GM12878 (cell line): ENCODE results near the gene ZFAND2A. TPM values are rescaled to one million over a fixed set of nuclear protein-coding genes. Genes with fewer than 3 reads are reported as not detected.
A peak's percentile ranks its signal among the peaks of the same experiment; 100 is the strongest.

Experiments used
- ATAC-seq: fragments of 200-7000 bp; cut with Tn5 transposase; 3 replicates; pipeline ENCODE4 v1.9.1; 2020; ENCODE audit warnings: mild to moderate bottlenecking, moderate library complexity
- BruUV-seq: library from RNA; stranded (reverse); fragments of 400-500 nt; replicated peaks from 2 replicates; lab custom pipeline; 2021; lab: Mats Ljungman, UMichigan
- CTCF ChIA-PET: fragments of 300-600 bp; sonication (Branson Sonifier 250); formaldehyde crosslinking; extraction: SDS; loops from one replicate; lab custom pipeline; 2021; ENCODE audit warnings: inconsistent platforms; lab: Yijun Ruan, JAX
- POLR2A ChIA-PET: fragments of 350-600 bp; formaldehyde crosslinking; extraction: SDS; loops from one replicate; lab custom pipeline; 2021; ENCODE audit warnings: inconsistent platforms; lab: Charles Lee
- RAD21 ChIA-PET: fragments of 300-600 bp; sonication (Branson Sonifier 250); formaldehyde crosslinking; loops from one replicate; lab custom pipeline; 2023; ENCODE audit warnings: antibody characterized with exemption; ENCODE audit not compliant: unreplicated experiment; lab: Charles Lee
- SMC1A ChIA-PET: fragments of 300-600 bp; sonication (Branson Sonifier 250); formaldehyde crosslinking; loops from one replicate; lab custom pipeline; 2023; ENCODE audit not compliant: unreplicated experiment, uncharacterized antibody; lab: Charles Lee
- DNase-seq: peaks from one replicate; pipeline ENCODE4 v3.0.0-alpha.2; 2011; ENCODE audit warnings: low read depth, low spot score
- FAIRE-seq: peaks from 3 replicates; lab custom pipeline; 2011; peaks lifted over from hg19 to GRCh38; lab: Jason Lieb, UNC
- H2AFZ ChIP-seq: 2 replicates; pipeline ENCODE4 v1.6.0; 2011; ENCODE audit warnings: low read depth, low read length, control low read depth; ENCODE audit not compliant: control insufficient read depth
- H3K27ac ChIP-seq: 2 replicates; pipeline ENCODE4 v1.5.1; 2011; ENCODE audit warnings: control low read depth; ENCODE audit not compliant: control insufficient read depth, insufficient read depth
- H3K27me3 ChIP-seq, 2 experiments: replicated peaks in 1 of 2; 2 replicates each; pipeline versions ENCODE4 v1.6.0 to v1.6.1; 2011; ENCODE audit warnings: low read length in 1 of 2; ENCODE audit not compliant: control insufficient read depth in 2 of 2, insufficient read depth in 2 of 2
- H3K36me3 ChIP-seq, 2 experiments: 2 replicates each; pipeline ENCODE4 v1.5.1; 2011; ENCODE audit warnings: low read length in 1 of 2; ENCODE audit not compliant: control insufficient read depth in 2 of 2, insufficient read depth in 2 of 2
- H3K4me1 ChIP-seq: 2 replicates; pipeline ENCODE4 v1.6.1; 2011; ENCODE audit warnings: mild to moderate bottlenecking, low read length, moderate library complexity, mixed read lengths; ENCODE audit not compliant: control insufficient read depth, insufficient read depth
- H3K4me2 ChIP-seq: 2 replicates; pipeline ENCODE4 v1.6.0; 2011; ENCODE audit warnings: control low read depth; ENCODE audit not compliant: control insufficient read depth, insufficient read depth
- H3K4me3 ChIP-seq: fragments of 200-600 bp; sonication (generic); 2 replicates; pipeline ENCODE4 v1.5.1; 2016
- H3K79me2 ChIP-seq: 2 replicates; pipeline ENCODE4 v1.6.0; 2011; ENCODE audit warnings: low read length; ENCODE audit not compliant: control insufficient read depth, insufficient read depth
- H3K9ac ChIP-seq: 2 replicates; pipeline ENCODE4 v1.8.0; 2011; ENCODE audit warnings: low read length, control low read depth, mixed read lengths; ENCODE audit not compliant: control insufficient read depth, insufficient read depth
- H3K9me3 ChIP-seq: replicated peaks from 3 replicates; pipeline ENCODE4 v1.5.1; 2011; ENCODE audit warnings: mild to moderate bottlenecking, low read length; ENCODE audit not compliant: control insufficient read depth, insufficient read depth
- H4K20me1 ChIP-seq: 2 replicates; pipeline ENCODE4 v1.6.0; 2011; ENCODE audit not compliant: control insufficient read depth, insufficient read depth
- CEBPZ ChIP-seq: fragments of 150-350 bp; IDR thresholded peaks from 2 replicates; pipeline ENCODE4 v1.6.1; 2016; ENCODE audit warnings: low read depth, low read length
- EED ChIP-seq: sonication (generic); IDR thresholded peaks from 2 replicates; pipeline ENCODE4 v1.6.1; 2016; ENCODE audit warnings: antibody characterized with exemption, low read depth
- EGR1 ChIP-seq, 2 experiments: IDR thresholded peaks; 1 replicate in 1 of 2; 2 replicates in 1 of 2; pipeline ENCODE4 v1.6.1; 2011 to 2012; ENCODE audit warnings: low read depth in 2 of 2, low read length in 2 of 2, borderline replicate concordance in 1 of 2, mild to moderate bottlenecking in 1 of 2, moderate library complexity in 1 of 2
- IKZF1 ChIP-seq: fragments of 450-650 bp; conservative IDR thresholded peaks from 2 replicates; pipeline ENCODE4 v1.6.1; 2017; ENCODE audit warnings: antibody characterized with exemption, mild to moderate bottlenecking
- IKZF2 ChIP-seq, 2 experiments: fragments of 450-650 bp; IDR thresholded peaks; 2 replicates each; pipeline ENCODE4 v1.6.1; 2017; ENCODE audit warnings: mild to moderate bottlenecking in 2 of 2, moderate library complexity in 2 of 2
- NFIC ChIP-seq: IDR thresholded peaks from 2 replicates; pipeline ENCODE4 v1.6.1; 2012; ENCODE audit warnings: low read depth, mild to moderate bottlenecking, inconsistent platforms, low read length, moderate library complexity
- SIN3A ChIP-seq: IDR thresholded peaks from 2 replicates; pipeline ENCODE4 v1.6.1; 2012; ENCODE audit warnings: low read depth, low read length, improper control_type of control experiment
- WGBS: methylation state at CpG from one replicate; pipeline ENCODE4 v1.1.6; 2016; ENCODE audit warnings: low lambda C conversion rate; ENCODE audit not compliant: insufficient replicate concordance, insufficient coverage; ENCODE audit errors: missing lambda C conversion rate; 5-methylcytosine and 5-hydroxymethylcytosine counted together
- in situ Hi-C: fragments of 300-500 bp; cut with MboI; formaldehyde crosslinking; loops from 9 replicates; pipeline ENCODE4 v1.14.3; 2018; ENCODE audit warnings: mixed read lengths
- intact Hi-C: fragments of 100-400 bp; cut with micrococcal nuclease; formaldehyde crosslinking; loops from one replicate; pipeline ENCODE4 v1.14.2; 2022; ENCODE audit not compliant: unreplicated experiment
- polyA plus RNA-seq, 11 experiments: library from polyadenylated mRNA; depleted of rRNA in 4 of 11; unstranded in 6 of 11; stranded (reverse) in 5 of 11; fragments of >200 nt; fragmentation: Nextera tagmentation in 4 of 11; fragmentation: Illumina TruSeq in 1 of 11; extraction: Ambion mirVana in 4 of 11; extraction: Trizol in 1 of 11; gene quantifications; 1 replicate in 1 of 11; 2 replicates in 10 of 11; pipeline versions ENCODE4 v1.2.1 to v1.2.3, GENCODE V29; 2011 to 2016; ENCODE audit warnings: inconsistent platforms in 2 of 11, missing spikeins in 2 of 11, low read depth in 1 of 11
- total RNA-seq, 4 experiments: library from RNA; depleted of rRNA in 3 of 4; stranded (reverse); fragments of >200 nt in 3 of 4; fragmentation: Illumina TruSeq in 1 of 4; extraction: Trizol in 1 of 4; gene quantifications; 2 replicates each; pipeline versions ENCODE4 v1.2.1 to v1.2.3, GENCODE V29; 2013 to 2021

Gene ZFAND2A
- total and polyA plus RNA-seq, 10 of the 15 experiments (the other 5 are each of a cell fraction or from before 2014, with no cell fraction given), result 14.8 to 39.9 (median 20.8) TPM

GRCh38 chr7:1137517-1138167 lies 22.4 kb downstream of the ZFAND2A start (continued):
- TF ChIP-seq CEBPZ, result no peak
- no peak for TF ChIP-seq EGR1 (IDR thresholded peaks at IDR 0.05; ENCODE audit: borderline replicate concordance in 1 of 2, low read depth in 2 of 2, low read length in 2 of 2)
- TF ChIP-seq SIN3A, result no peak
- TF ChIP-seq, all 136 proteins: peak for 8

- Histone ChIP-seq H3K4me1 (no peaks in the 10 kb centered on the region; the same call in 1 of the 2 replicates), H3K9ac (peak overlapping the region; percentile 38), H3K36me3 (no peaks in the 10 kb centered on the region), H3K27me3 (no peaks in the 10 kb centered on the region), H2AFZ (peak overlapping the region; percentile 64), H3K9me3 (no peaks in the 10 kb centered on the region; the same call in 2 of the 3 replicates), H3K4me3 (peak overlapping the region; percentile 83), H3K79me2 (peaks cover 12% of the 10 kb centered on the region), H3K4me2 (peak overlapping the region; percentile 96), H4K20me1 (no peaks in the 10 kb centered on the region), H3K27ac (peak overlapping the region; percentile 27; the same call in 1 of the 2 replicates)
- ChIA-PET RAD21 (interaction anchor here (0.7 to 1.9 kb wide), 7 partner anchors 14 to 143 kb away, joined by 3 to 9 read pairs (median 4); partner anchors contain the start of gene GPER1), SMC1A (interaction anchor here (0.8 to 4.2 kb wide), 9 partner anchors 19 to 111 kb away, joined by 3 to 29 read pairs (median 4); partner anchors contain the start of gene GPER1), POLR2A (interaction anchor here (0.5 to 4.2 kb wide), 6 partner anchors 15 to 50 kb away, joined by 3 to 36 read pairs (median 8); partner anchors contain the start of genes GPER1 and ZFAND2A), CTCF (interaction anchor here (0.6 to 4.5 kb wide), 7 partner anchors 33 to 143 kb away, joined by 3 to 30 read pairs (median 21); partner anchors contain the start of gene GPER1)
- DNase-seq (no peak), FAIRE-seq (peak; percentile 68), ATAC-seq (no peak)
- BruUV-seq, result TSS peak; percentile 85
- WGBS, result 0% methylated on average over 9 of the region's 9 CpGs
- 0 out of 4 replicates have a peak, but pooled peaks of 1 of the 2 experiments have one; percentile 16 for TF ChIP-seq IKZF2 (IDR thresholded peaks at IDR 0.05)
- TF ChIP-seq EED, result peak; percentile 35; the same call in 1 of the 2 replicates
- TF ChIP-seq IKZF1, result peak; percentile 32; the same call in 1 of the 2 replicates
- no peak for TF ChIP-seq NFIC
- in situ Hi-C loops, result no loop called here
- intact Hi-C loops, result loop anchor here (5.0 kb wide), 1 partner anchor 50 kb away; the partner anchor contains the start of gene GPER1
These were observed 23.0 kb downstream of the ZFAND2A start for GRCh38 chr7:1136841-1137516.
